Esophagus muscularis mucosa (tissue), 4 donors: Measurements from ENCODE around the gene FAM184B. TPM values are rescaled to one million over a fixed set of nuclear protein-coding genes. Genes with fewer than 3 reads are reported as not detected.

Experiments
- DNase-seq: peaks from one replicate; pipeline ENCODE4 v3.0.0-alpha.2; 2017; ENCODE audit errors: extremely low spot score
- H3K27ac ChIP-seq, 4 donors: fragments of 200-600 bp; sonication (generic); replicated peaks in 1 of 4; 1 replicate in 3 of 4; 2 replicates in 1 of 4; pipeline ENCODE4 v1.5.1; 2016 to 2019; ENCODE audit warnings: mild to moderate bottlenecking in 1 of 4
- H3K27me3 ChIP-seq, 4 donors: fragments of 200-600 bp; sonication (generic); one replicate each; pipeline versions ENCODE4 v1.5.1 to v1.6.0; 2016 to 2019
- H3K36me3 ChIP-seq, 4 donors: fragments of 200-600 bp; sonication (generic); one replicate each; pipeline ENCODE4 v1.5.1; 2016 to 2019
- H3K4me1 ChIP-seq, 4 donors: fragments of 200-600 bp; sonication (generic); one replicate each; pipeline ENCODE4 v1.5.1; 2016 to 2019
- H3K4me3 ChIP-seq, 4 donors: fragments of 200-600 bp; sonication (generic); 1 replicate in 2 of 4; 2 replicates in 2 of 4; pipeline ENCODE4 v1.5.1; 2016 to 2019; ENCODE audit warnings: mild to moderate bottlenecking in 4 of 4, moderate library complexity in 1 of 4
- H3K9me3 ChIP-seq, 4 donors: fragments of 200-600 bp; sonication (generic); 1 replicate in 3 of 4; 2 replicates in 1 of 4; pipeline ENCODE4 v1.5.1; 2016 to 2019
- CTCF ChIP-seq, 3 experiments: fragments of 200-600 bp in 2 of 3; fragments of 450-650 bp in 1 of 3; sonication (generic) in 2 of 3; IDR thresholded peaks; one replicate each; pipeline ENCODE4 v1.5.1; 2017 to 2019; ENCODE audit warnings: antibody characterized with exemption in 3 of 3, mild to moderate bottlenecking in 2 of 3, moderate library complexity in 1 of 3
- EP300 ChIP-seq: sonication (generic); formaldehyde crosslinking; IDR thresholded peaks from one replicate; pipeline ENCODE4 v1.6.1; 2017; ENCODE audit warnings: antibody characterized with exemption
- POLR2A ChIP-seq: fragments of 450-650 bp; IDR thresholded peaks from one replicate; pipeline ENCODE4 v1.6.1; 2017; ENCODE audit warnings: antibody characterized with exemption, moderate library complexity, mild to moderate bottlenecking, low read depth
- POLR2AphosphoS5 ChIP-seq, 2 donors: sonication (generic); formaldehyde crosslinking; IDR thresholded peaks; one replicate each; pipeline ENCODE4 v1.6.1; 2017; ENCODE audit warnings: antibody characterized with exemption in 2 of 2
- WGBS: methylation state at CpG from one replicate; pipeline ENCODE4 v1.1.5; 2018; 5-methylcytosine and 5-hydroxymethylcytosine counted together
- intact Hi-C: fragments of 100-400 bp; cut with DNase I; formaldehyde crosslinking; loops from one replicate; pipeline ENCODE4 v1.15.1; 2023
- total RNA-seq, 4 donors: library from RNA; depleted of rRNA; stranded (reverse); fragments of >200 nt; gene quantifications; one replicate each; pipeline versions ENCODE4 v1.1.0 to v1.2.1, GENCODE V29; 2016

The FAM184B gene
- total RNA-seq, 4 donors from 2014 or later = not detected

- H3K9me3 ChIP-seq = no peaks in the 10 kb centered on the region
- intact Hi-C loops = no loop called here
- H3K4me3 ChIP-seq = no peak overlapping the region
- WGBS = 69% methylated on average over 8 of the region's 8 CpGs
- H3K4me1 ChIP-seq = no peaks in the 10 kb centered on the region
- no peaks in the 10 kb centered on the region for H3K36me3 ChIP-seq
- H3K27ac ChIP-seq = no peak overlapping the region
- peaks cover 0 to 9% (median 0%) of the 10 kb centered on the region in 4 donors for H3K27me3 ChIP-seq
- DNase-seq = no peak
- TF ChIP-seq EP300 (no peak), POLR2AphosphoS5 (IDR thresholded peaks at IDR 0.05) (no peak), CTCF (IDR thresholded peaks at IDR 0.05) (no peak), POLR2A (no peak)
Measured at GRCh38 chr4:17709763-17710068, 71.7 kb downstream of the FAM184B start.

GRCh38 chr4:17708992-17709762, 72.2 kb downstream of the FAM184B start:
- intact Hi-C loops = no loop called here
- Histone ChIP-seq H3K4me3 (no peak overlapping the region), H3K9me3 (no peaks in the 10 kb centered on the region), H3K4me1 (no peaks in the 10 kb centered on the region), H3K27ac (no peak overlapping the region), H3K36me3 (no peaks in the 10 kb centered on the region), H3K27me3 (peaks cover 0 to 9% (median 0%) of the 10 kb centered on the region in 4 donors)
- TF ChIP-seq CTCF (IDR thresholded peaks at IDR 0.05) = no peak
- no peak for TF ChIP-seq POLR2A
- TF ChIP-seq EP300 = no peak
- no peak for TF ChIP-seq POLR2AphosphoS5 (IDR thresholded peaks at IDR 0.05)
- DNase-seq = no peak
- 82% methylated on average over 25 of the region's 36 CpGs for WGBS

- Histone ChIP-seq H3K9me3 (no peaks in the 10 kb centered on the region), H3K4me1 (no peaks in the 10 kb centered on the region), H3K27me3 (peaks cover 0 to 9% (median 0%) of the 10 kb centered on the region in 4 donors), H3K4me3 (no peak overlapping the region), H3K27ac (no peak overlapping the region), H3K36me3 (no peaks in the 10 kb centered on the region)
- TF ChIP-seq POLR2A (no peak), CTCF (IDR thresholded peaks at IDR 0.05) (no peak), POLR2AphosphoS5 (IDR thresholded peaks at IDR 0.05) (no peak), EP300 (no peak)
- intact Hi-C loops = no loop called here
- WGBS = 63% methylated on average over 2 of the region's 2 CpGs
- DNase-seq = no peak
Measured at GRCh38 chr4:17707671-17708070, 73.8 kb downstream of the FAM184B start.

- intact Hi-C loops = no loop called here
- WGBS = 68% methylated on average over 2 of the region's 2 CpGs
- H3K4me1 ChIP-seq = no peaks in the 10 kb centered on the region
- H3K9me3 ChIP-seq = no peaks in the 10 kb centered on the region
- H3K27me3 ChIP-seq = peaks cover 0 to 9% (median 0%) of the 10 kb centered on the region in 4 donors
- no peak for TF ChIP-seq POLR2A
- TF ChIP-seq EP300 = no peak
- TF ChIP-seq POLR2AphosphoS5 (IDR thresholded peaks at IDR 0.05) = no peak
- no peak for TF ChIP-seq CTCF (IDR thresholded peaks at IDR 0.05)
- no peak for DNase-seq
- H3K27ac ChIP-seq = no peak overlapping the region
- no peaks in the 10 kb centered on the region for H3K36me3 ChIP-seq
- H3K4me3 ChIP-seq = no peak overlapping the region
Measured at GRCh38 chr4:17705107-17705506, 76.3 kb downstream of the FAM184B start.
